Stomach (tissue), 4 donors: ENCODE data around the gene CTNND2.

Experiments used
- POLR2A ChIP-seq, 4 donors: fragments of 450-650 bp; IDR thresholded peaks; one replicate each; pipeline ENCODE4 v1.6.1; 2016; ENCODE audit warnings: antibody characterized with exemption in 4 of 4, control low read depth in 2 of 4, mild to moderate bottlenecking in 1 of 4, moderate library complexity in 1 of 4
- TF ChIP-seq, protein P1 (sequence below), 7 experiments: fragments of 450-650 bp in 4 of 7; fragments of 200-600 bp in 3 of 7; sonication (generic) in 3 of 7; IDR thresholded peaks; one replicate each; pipeline ENCODE4 v1.5.1; 2016 to 2019; ENCODE audit warnings: antibody characterized with exemption in 7 of 7, control low read depth in 2 of 7, mild to moderate bottlenecking in 1 of 7

DNA sequence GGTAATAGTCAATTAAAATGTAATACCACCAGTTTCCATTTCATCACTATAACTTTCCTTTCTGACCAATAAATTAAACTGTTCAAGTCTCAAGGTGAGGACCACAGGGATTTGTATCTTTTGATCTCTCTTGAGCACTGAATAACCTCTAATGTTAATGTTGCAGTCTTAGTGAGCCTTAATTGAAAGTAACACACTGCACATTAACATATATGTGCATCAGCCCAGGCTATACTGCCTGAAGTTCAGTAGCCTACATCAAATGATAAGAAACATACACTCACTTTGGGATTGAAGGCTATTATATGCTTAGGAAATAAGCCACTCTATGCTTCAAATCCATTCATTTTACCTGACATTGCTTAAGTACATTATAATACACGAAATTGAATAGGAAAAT is 832.2 kb downstream of the CTNND2 start:
- TF ChIP-seq, protein P1, sequence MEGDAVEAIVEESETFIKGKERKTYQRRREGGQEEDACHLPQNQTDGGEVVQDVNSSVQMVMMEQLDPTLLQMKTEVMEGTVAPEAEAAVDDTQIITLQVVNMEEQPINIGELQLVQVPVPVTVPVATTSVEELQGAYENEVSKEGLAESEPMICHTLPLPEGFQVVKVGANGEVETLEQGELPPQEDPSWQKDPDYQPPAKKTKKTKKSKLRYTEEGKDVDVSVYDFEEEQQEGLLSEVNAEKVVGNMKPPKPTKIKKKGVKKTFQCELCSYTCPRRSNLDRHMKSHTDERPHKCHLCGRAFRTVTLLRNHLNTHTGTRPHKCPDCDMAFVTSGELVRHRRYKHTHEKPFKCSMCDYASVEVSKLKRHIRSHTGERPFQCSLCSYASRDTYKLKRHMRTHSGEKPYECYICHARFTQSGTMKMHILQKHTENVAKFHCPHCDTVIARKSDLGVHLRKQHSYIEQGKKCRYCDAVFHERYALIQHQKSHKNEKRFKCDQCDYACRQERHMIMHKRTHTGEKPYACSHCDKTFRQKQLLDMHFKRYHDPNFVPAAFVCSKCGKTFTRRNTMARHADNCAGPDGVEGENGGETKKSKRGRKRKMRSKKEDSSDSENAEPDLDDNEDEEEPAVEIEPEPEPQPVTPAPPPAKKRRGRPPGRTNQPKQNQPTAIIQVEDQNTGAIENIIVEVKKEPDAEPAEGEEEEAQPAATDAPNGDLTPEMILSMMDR (IDR thresholded peaks at IDR 0.05) = no peak
- no peak for TF ChIP-seq POLR2A (IDR thresholded peaks at IDR 0.05)
